B cell (primary cell): ENCODE results near the gene CHST9.

Experiments
- CTCF ChIP-seq: fragments of 200-600 bp; IDR thresholded peaks from one replicate; pipeline ENCODE4 v1.8.0; 2022; ENCODE audit warnings: antibody characterized with exemption, mild to moderate bottlenecking
- EZH2 ChIP-seq: IDR thresholded peaks from 2 replicates; pipeline ENCODE4 v1.6.1; 2012; ENCODE audit warnings: borderline replicate concordance, low read depth, mild to moderate bottlenecking, moderate library complexity, low read length; ENCODE audit not compliant: insufficient read depth, poor library complexity, severe bottlenecking

GRCh38 chr18:27206411-27206810, 21.3 kb upstream of the CHST9 start:
- no peak for TF ChIP-seq CTCF
- TF ChIP-seq EZH2 = no peak
